CD4-positive, alpha-beta T cell treated with Interleukin-6 at 100 ng/mL for 8 hours (primary cell): ENCODE results near the gene RNASEH1.

ENCODE experiments used
- DNase-seq: peaks from one replicate; pipeline ENCODE4 v3.0.0-alpha.2; 2020; ENCODE audit warnings: mixed read lengths, low spot score

RNASEH1 gene, protein sequence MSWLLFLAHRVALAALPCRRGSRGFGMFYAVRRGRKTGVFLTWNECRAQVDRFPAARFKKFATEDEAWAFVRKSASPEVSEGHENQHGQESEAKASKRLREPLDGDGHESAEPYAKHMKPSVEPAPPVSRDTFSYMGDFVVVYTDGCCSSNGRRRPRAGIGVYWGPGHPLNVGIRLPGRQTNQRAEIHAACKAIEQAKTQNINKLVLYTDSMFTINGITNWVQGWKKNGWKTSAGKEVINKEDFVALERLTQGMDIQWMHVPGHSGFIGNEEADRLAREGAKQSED

GRCh38 chr2:3558205-3559014 is at the start of gene RNASEH1:
TSS of gene RNASEH1 (minus strand) at chr2:3558333. CDS start at chr2:3558260, 73 bp downstream.
- peak; percentile 95 for DNase-seq

GRCh38 chr2:3606370-3607201 is 48.5 kb upstream of the RNASEH1 start:
- no peak for DNase-seq

- no peak for DNase-seq
These were observed 47.9 kb upstream of the RNASEH1 start for GRCh38 chr2:3606028-3606369.

DNA sequence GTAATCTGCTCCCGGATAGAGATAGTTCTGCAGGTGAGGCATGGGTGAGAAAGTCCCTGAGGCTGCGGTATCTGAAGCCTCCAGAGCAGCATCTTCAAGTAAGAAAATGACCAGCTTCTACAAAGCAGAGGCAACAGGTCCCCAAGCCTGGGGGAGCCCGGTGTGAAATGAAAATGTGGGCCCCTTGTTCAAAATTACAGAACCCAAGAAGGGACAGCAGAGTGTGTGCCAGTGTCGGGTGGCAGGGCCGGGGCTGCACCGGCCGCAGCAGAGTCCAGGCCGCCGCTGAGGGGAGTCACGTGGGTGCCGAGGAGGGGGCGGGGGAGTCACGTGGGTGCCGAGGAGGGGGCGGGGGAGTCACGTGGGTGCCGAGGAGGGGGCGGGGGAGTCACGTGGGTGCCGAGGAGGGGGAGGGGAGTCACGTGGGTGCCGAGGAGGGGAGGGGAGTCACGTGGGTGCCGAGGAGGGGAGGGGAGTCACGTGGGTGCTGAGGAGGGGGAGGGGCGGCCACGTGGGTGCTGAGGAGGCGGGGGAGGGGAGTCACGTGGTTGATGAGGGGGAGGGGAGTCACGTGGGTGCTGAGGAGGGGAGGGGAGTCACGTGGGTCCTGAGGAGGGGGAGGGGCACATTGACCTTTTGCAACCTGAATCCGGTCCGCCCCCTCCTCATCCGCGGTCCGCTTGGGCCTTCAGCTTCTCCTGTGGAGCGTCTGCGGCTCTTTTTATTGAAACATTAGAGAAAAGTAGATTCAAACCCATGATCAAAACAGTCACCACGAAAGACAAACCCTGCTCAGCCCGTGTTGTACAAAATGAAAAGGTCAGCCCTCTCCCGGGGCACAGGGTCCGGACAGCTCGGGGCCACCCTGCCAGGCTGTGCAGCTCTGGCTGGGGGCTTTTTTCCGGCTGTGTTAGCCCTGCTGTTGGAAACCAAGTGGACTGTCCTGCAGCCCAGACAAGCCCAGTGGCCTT is 47.1 kb upstream of the RNASEH1 start:
- peak; percentile 60 for DNase-seq

GRCh38 chr2:3604207-3604877 is 46.2 kb upstream of the RNASEH1 start:
- no peak for DNase-seq

- no peak for DNase-seq
These were observed 45.5 kb upstream of the RNASEH1 start for GRCh38 chr2:3603536-3604206.

GRCh38 chr2:3602553-3603339 is 44.6 kb upstream of the RNASEH1 start:
- no peak for DNase-seq

GRCh38 chr2:3601561-3602271 is 43.6 kb upstream of the RNASEH1 start:
- DNase-seq = no peak

GRCh38 chr2:3600256-3600855 is 42.2 kb upstream of the RNASEH1 start:
- DNase-seq = no peak

GRCh38 chr2:3598912-3599854 is 41.0 kb upstream of the RNASEH1 start:
- DNase-seq = no peak

DNA sequence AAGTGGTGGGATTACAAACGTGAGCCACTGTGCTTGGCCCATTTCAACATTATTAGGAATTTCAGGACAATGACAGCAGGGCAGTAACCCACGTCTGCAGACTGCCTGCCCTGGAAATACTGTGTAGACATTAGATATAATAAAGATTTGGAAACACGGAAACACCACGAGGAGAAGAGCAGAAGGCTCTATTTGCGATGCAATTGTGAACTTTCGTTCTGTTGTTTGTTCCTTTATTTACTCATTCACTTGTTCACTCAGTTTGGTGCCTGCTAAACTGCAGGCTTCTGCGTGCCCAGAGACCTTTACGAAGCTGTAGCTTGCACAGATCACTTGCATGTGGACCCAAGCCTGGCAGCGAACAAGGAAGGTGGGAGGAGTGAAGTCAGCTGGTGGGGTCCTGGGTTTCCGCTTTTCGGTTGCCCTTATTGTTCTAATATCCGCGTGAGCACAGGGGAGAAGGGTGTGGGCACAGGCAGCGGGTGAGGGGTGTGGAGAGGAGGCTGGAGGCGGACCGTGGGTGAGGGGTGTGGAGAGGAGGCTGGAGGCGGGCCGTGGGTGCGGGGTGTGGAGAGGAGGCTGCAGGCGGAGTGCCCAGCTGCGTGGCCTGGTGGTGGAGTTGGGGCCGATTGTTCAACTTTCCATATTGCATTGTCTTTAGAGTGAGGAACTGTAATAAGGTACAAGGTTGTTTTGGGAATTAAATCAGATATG is 40.2 kb upstream of the RNASEH1 start:
- no peak for DNase-seq

GRCh38 chr2:3597567-3597966 is 39.4 kb upstream of the RNASEH1 start:
- DNase-seq = no peak

GRCh38 chr2:3596901-3597417 is 38.8 kb upstream of the RNASEH1 start:
- no peak for DNase-seq

DNA sequence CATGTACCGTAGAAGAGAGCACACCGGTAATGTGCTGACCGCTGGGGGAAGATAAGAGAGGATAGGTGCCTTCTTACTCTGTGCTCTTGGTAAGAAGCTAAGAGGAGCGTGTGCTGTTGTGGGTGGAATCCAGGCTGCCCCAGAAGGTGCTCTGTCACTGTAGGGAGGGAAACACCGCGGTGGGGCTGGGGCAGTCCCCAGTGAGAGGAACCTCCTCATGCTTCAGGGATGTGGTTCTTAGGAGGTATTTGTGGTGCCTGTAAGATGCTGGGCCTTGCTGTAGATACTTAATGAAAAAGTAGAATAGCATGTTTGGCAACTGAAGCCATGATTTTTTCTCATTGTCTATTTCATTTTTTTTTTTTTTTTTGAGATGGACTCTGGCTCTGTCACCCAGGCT is 37.9 kb upstream of the RNASEH1 start:
- no peak for DNase-seq

DNA sequence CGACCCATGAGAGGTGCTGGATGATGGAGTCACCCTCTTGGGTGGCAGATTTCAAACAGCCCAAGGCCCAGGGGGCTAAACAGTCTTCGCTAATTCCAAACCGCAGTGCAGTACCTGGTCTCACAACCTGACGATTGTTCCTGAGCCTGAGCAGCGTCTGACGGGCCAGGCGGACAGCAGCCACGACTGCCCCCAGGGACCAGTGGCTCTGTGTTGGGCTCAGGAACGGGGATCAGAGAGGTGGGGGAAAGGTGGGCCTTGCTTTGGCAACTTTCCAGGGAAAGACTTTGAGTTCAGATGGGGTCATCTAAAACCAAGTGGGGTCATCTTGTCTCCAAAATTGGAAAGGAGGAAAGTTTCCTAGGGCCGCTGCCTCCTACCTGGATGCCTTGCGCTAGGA is 37.3 kb upstream of the RNASEH1 start:
- DNase-seq = no peak
